Measurements from ENCODE around the gene FKBP4. TPM values are rescaled to one million over a fixed set of nuclear protein-coding genes. Genes with fewer than 3 reads are reported as not detected.

FKBP4 gene
- total RNA-seq, 1 experiment from 2014 or later, result 226 TPM

GRCh38 chr12:2796187-2796666 lies 1.5 kb downstream of the FKBP4 start:
- Histone ChIP-seq H3K4me1 (replicated peaks; ENCODE audit: insufficient read depth) (peaks cover 8% of the 10 kb centered on the region), H3K27ac (no peak overlapping the region), H3K9me3 (ENCODE audit: insufficient read depth, low read depth) (no peaks in the 10 kb centered on the region), H2AFZ (peak overlapping the region; percentile 78), H3F3A (ENCODE audit: insufficient read depth, low read depth) (peaks cover 41% of the 10 kb centered on the region; the same call in 1 of the 2 replicates), H3K36me3 (ENCODE audit: low read depth) (peaks cover 43% of the 10 kb centered on the region), H3K4me2 (peak overlapping the region; percentile 82), H4K20me1 (ENCODE audit: insufficient read depth) (peaks cover 41% of the 10 kb centered on the region), H3K4me3 (peak overlapping the region; percentile 60), H3K27me3 (ENCODE audit: insufficient read depth, low read depth) (no peaks in the 10 kb centered on the region), H3K9me2 (ENCODE audit: insufficient read depth) (no peaks in the 10 kb centered on the region), H3K79me2 (ENCODE audit: low read depth) (peaks cover 29% of the 10 kb centered on the region)
- intact Hi-C loops (cut with micrococcal nuclease; ENCODE audit: unreplicated experiment), result no loop called here
- DNase-seq, result peak; percentile 23 to 42
- ChIA-PET POLR2A (ENCODE audit: unreplicated experiment) (interaction anchor here (0.6 to 0.8 kb wide), 3 partner anchors 16 to 127 kb away, joined by 3 to 10 read pairs (median 3); no protein-coding TSS in a partner anchor), CTCF (interaction anchor here (0.6 to 1.3 kb wide), 2 partner anchors 17 to 89 kb away, joined by 3 to 21 read pairs; no protein-coding TSS in a partner anchor)
- no peak for TF ChIP-seq EZH2 (IDR thresholded peaks at IDR 0.05; ENCODE audit: low read depth)
- no peak; the same call in 1 of the 2 replicates for TF ChIP-seq CTCF (conservative IDR thresholded peaks at IDR 0.05)
- BruUV-seq (replicated peaks), result no TSS peak

GRCh38 chr12:2797721-2798418 lies 3.1 kb downstream of the FKBP4 start:
- intact Hi-C loops (cut with micrococcal nuclease; ENCODE audit: unreplicated experiment), result no loop called here
- H3K9me3 ChIP-seq (ENCODE audit: insufficient read depth, low read depth), result no peaks in the 10 kb centered on the region
- H3F3A ChIP-seq (ENCODE audit: insufficient read depth, low read depth), result peaks cover 52% of the 10 kb centered on the region; the same call in 1 of the 2 replicates

GRCh38 chr12:2800046-2800570 lies 5.3 kb downstream of the FKBP4 start:
- POLR2A ChIA-PET (ENCODE audit: unreplicated experiment), result no interaction called here
- Histone ChIP-seq H3K9me3 (ENCODE audit: insufficient read depth, low read depth) (no peaks in the 10 kb centered on the region), H3K4me1 (replicated peaks; ENCODE audit: insufficient read depth) (peaks cover 8% of the 10 kb centered on the region), H3K4me3 (no peak overlapping the region), H3F3A (ENCODE audit: insufficient read depth, low read depth) (peaks cover 60% of the 10 kb centered on the region), H4K20me1 (ENCODE audit: insufficient read depth) (peaks cover 44% of the 10 kb centered on the region), H3K27me3 (ENCODE audit: insufficient read depth, low read depth) (no peaks in the 10 kb centered on the region), H3K79me2 (ENCODE audit: low read depth) (peaks cover 29% of the 10 kb centered on the region), H2AFZ (no peak overlapping the region), H3K27ac (no peak overlapping the region), H3K4me2 (no peak overlapping the region), H3K36me3 (ENCODE audit: low read depth) (peaks cover 71% of the 10 kb centered on the region), H3K9me2 (ENCODE audit: insufficient read depth) (no peaks in the 10 kb centered on the region)
- no TSS peak for BruUV-seq (replicated peaks)
- intact Hi-C loops (cut with micrococcal nuclease; ENCODE audit: unreplicated experiment), result no loop called here
- TF ChIP-seq CTCF (conservative IDR thresholded peaks at IDR 0.05) (no peak), EZH2 (IDR thresholded peaks at IDR 0.05; ENCODE audit: low read depth) (no peak)
- CTCF ChIA-PET, result interaction anchor here (0.6 kb wide), 1 partner anchor 1086 kb away, joined by 3 read pairs; no protein-coding TSS in a partner anchor
- no peak for DNase-seq

More at GRCh38 chr12:2797721-2798418, 3.1 kb downstream of the FKBP4 start:
- H3K36me3 ChIP-seq (ENCODE audit: low read depth), result peaks cover 58% of the 10 kb centered on the region
- H2AFZ ChIP-seq, result no peak overlapping the region
- TF ChIP-seq EZH2 (IDR thresholded peaks at IDR 0.05; ENCODE audit: low read depth) (no peak), CTCF (conservative IDR thresholded peaks at IDR 0.05) (no peak)
- BruUV-seq (replicated peaks), result no TSS peak
- no peak overlapping the region for H3K27ac ChIP-seq
- peaks cover 41% of the 10 kb centered on the region for H4K20me1 ChIP-seq (ENCODE audit: insufficient read depth)
- POLR2A ChIA-PET (ENCODE audit: unreplicated experiment), result no interaction called here
- DNase-seq, result no peak
- peaks cover 8% of the 10 kb centered on the region for H3K4me1 ChIP-seq (replicated peaks; ENCODE audit: insufficient read depth)
- H3K27me3 ChIP-seq (ENCODE audit: insufficient read depth, low read depth), result no peaks in the 10 kb centered on the region
- CTCF ChIA-PET, result no interaction called here
- H3K9me2 ChIP-seq (ENCODE audit: insufficient read depth), result no peaks in the 10 kb centered on the region
- no peak overlapping the region for H3K4me2 ChIP-seq
- no peak overlapping the region for H3K4me3 ChIP-seq
- H3K79me2 ChIP-seq (ENCODE audit: low read depth), result peaks cover 29% of the 10 kb centered on the region

All from PC-9 (cell line).